GM12878 (cell line): ENCODE measurements around the gene AP2S1. TPM values are rescaled to one million over a fixed set of nuclear protein-coding genes. Genes with fewer than 3 reads are reported as not detected.

Experiments used
- ATF2 ChIP-seq: IDR thresholded peaks from 2 replicates; pipeline ENCODE4 v1.6.1; 2012; ENCODE audit warnings: low read length, inconsistent platforms
- BRCA1 ChIP-seq: IDR thresholded peaks from 2 replicates; pipeline ENCODE4 v1.6.1; 2011; ENCODE audit warnings: low read depth, low read length, improper control_type of control experiment
- CHD1 ChIP-seq: IDR thresholded peaks from 2 replicates; pipeline ENCODE4 v1.6.1; 2012; ENCODE audit warnings: low read depth, low read length, improper control_type of control experiment
- ESRRA ChIP-seq: IDR thresholded peaks from 2 replicates; pipeline ENCODE4 v1.6.1; 2012; ENCODE audit warnings: mild to moderate bottlenecking, low read length, improper control_type of control experiment
- IKZF2 ChIP-seq, 2 experiments: fragments of 450-650 bp; IDR thresholded peaks; 2 replicates each; pipeline ENCODE4 v1.6.1; 2017; ENCODE audit warnings: mild to moderate bottlenecking in 2 of 2, moderate library complexity in 2 of 2
- KAT2A ChIP-seq: conservative IDR thresholded peaks from 2 replicates; pipeline ENCODE4 v1.6.1; 2011; ENCODE audit warnings: low read depth, low read length; ENCODE audit not compliant: control insufficient read depth
- LARP7 ChIP-seq: fragments of 450-650 bp; IDR thresholded peaks from 2 replicates; pipeline ENCODE4 v1.6.1; 2017; ENCODE audit warnings: mild to moderate bottlenecking
- MTA2 ChIP-seq: fragments of 450-650 bp; IDR thresholded peaks from 2 replicates; pipeline ENCODE4 v1.6.1; 2016; ENCODE audit warnings: low read depth, mild to moderate bottlenecking, moderate library complexity
- MXI1 ChIP-seq: fragments of 150-350 bp; IDR thresholded peaks from 2 replicates; pipeline ENCODE4 v1.6.1; 2011; ENCODE audit warnings: low read depth, mild to moderate bottlenecking, inconsistent platforms, low read length, improper control_type of control experiment
- MYB ChIP-seq: fragments of 150-350 bp; IDR thresholded peaks from 2 replicates; pipeline ENCODE4 v1.6.1; 2014; ENCODE audit warnings: mild to moderate bottlenecking, low read depth, low read length, borderline replicate concordance
- MYC ChIP-seq: IDR thresholded peaks from 2 replicates; pipeline ENCODE4 v1.6.1; 2011; ENCODE audit warnings: mild to moderate bottlenecking, low read length, moderate library complexity, inconsistent platforms; ENCODE audit not compliant: insufficient read depth, insufficient replicate concordance, insufficient read length, severe bottlenecking
- NFYB ChIP-seq: IDR thresholded peaks from 2 replicates; pipeline ENCODE4 v1.6.1; 2011; ENCODE audit warnings: low read depth, mild to moderate bottlenecking, low read length, improper control_type of control experiment, moderate library complexity; ENCODE audit not compliant: insufficient read depth
- PBX3 ChIP-seq: IDR thresholded peaks from 2 replicates; pipeline ENCODE4 v1.6.1; 2011; ENCODE audit warnings: mild to moderate bottlenecking, low read depth, low read length, moderate library complexity; ENCODE audit not compliant: insufficient replicate concordance
- RB1 ChIP-seq: fragments of 450-650 bp; formaldehyde crosslinking; IDR thresholded peaks from 2 replicates; pipeline ENCODE4 v1.6.1; 2017; ENCODE audit warnings: mild to moderate bottlenecking, borderline replicate concordance
- RELA ChIP-seq: fragments of 450-650 bp; IDR thresholded peaks from 2 replicates; pipeline ENCODE4 v1.8.0; 2014; ENCODE audit warnings: borderline replicate concordance; ENCODE audit not compliant: partially characterized antibody
- RUNX3 ChIP-seq: IDR thresholded peaks from 2 replicates; pipeline ENCODE4 v1.6.1; 2012; ENCODE audit warnings: low read length, inconsistent platforms
- SIX5 ChIP-seq: IDR thresholded peaks from 2 replicates; pipeline ENCODE4 v1.6.1; 2011; ENCODE audit warnings: mild to moderate bottlenecking, low read depth, low read length, moderate library complexity; ENCODE audit not compliant: severe bottlenecking
- SMAD5 ChIP-seq: IDR thresholded peaks from 2 replicates; pipeline ENCODE4 v1.6.1; 2016; ENCODE audit warnings: antibody characterized with exemption, low read depth
- TCF12 ChIP-seq: IDR thresholded peaks from 2 replicates; pipeline ENCODE4 v1.6.1; 2011; ENCODE audit warnings: low read depth, mild to moderate bottlenecking, low read length
- TCF7 ChIP-seq: IDR thresholded peaks from 2 replicates; pipeline ENCODE4 v1.6.1; 2014; ENCODE audit warnings: antibody characterized with exemption, borderline replicate concordance
- ZBED1 ChIP-seq: IDR thresholded peaks from 2 replicates; pipeline ENCODE4 v1.6.1; 2016; ENCODE audit warnings: borderline replicate concordance
- ZBTB11 ChIP-seq: fragments of 450-650 bp; formaldehyde crosslinking; IDR thresholded peaks from 2 replicates; pipeline ENCODE4 v1.5.0; 2022; ENCODE audit warnings: mild to moderate bottlenecking, missing genetic modification characterization
- ZNF217 ChIP-seq: fragments of 450-650 bp; IDR thresholded peaks from 2 replicates; pipeline ENCODE4 v1.6.1; 2017; ENCODE audit warnings: antibody characterized with exemption, mild to moderate bottlenecking
- ZNF622 ChIP-seq: fragments of 450-650 bp; IDR thresholded peaks from 2 replicates; pipeline ENCODE4 v1.6.1; 2017; ENCODE audit warnings: mild to moderate bottlenecking, inconsistent platforms
- ZSCAN29 ChIP-seq: fragments of 450-650 bp; IDR thresholded peaks from 2 replicates; pipeline ENCODE4 v1.6.1; 2017; ENCODE audit warnings: mild to moderate bottlenecking, moderate library complexity
- ZZZ3 ChIP-seq: IDR thresholded peaks from 2 replicates; pipeline ENCODE4 v1.6.1; 2011; ENCODE audit warnings: low read depth; ENCODE audit not compliant: control insufficient read depth, insufficient read length
- polyA plus RNA-seq, 11 experiments: library from polyadenylated mRNA; depleted of rRNA in 4 of 11; unstranded in 6 of 11; stranded (reverse) in 5 of 11; fragments of >200 nt; fragmentation: Nextera tagmentation in 4 of 11; fragmentation: Illumina TruSeq in 1 of 11; extraction: Ambion mirVana in 4 of 11; extraction: Trizol in 1 of 11; gene quantifications; 1 replicate in 1 of 11; 2 replicates in 10 of 11; pipeline versions ENCODE4 v1.2.1 to v1.2.3, GENCODE V29; 2011 to 2016; ENCODE audit warnings: inconsistent platforms in 2 of 11, missing spikeins in 2 of 11, low read depth in 1 of 11
- total RNA-seq, 4 experiments: library from RNA; depleted of rRNA in 3 of 4; stranded (reverse); fragments of >200 nt in 3 of 4; fragmentation: Illumina TruSeq in 1 of 4; extraction: Trizol in 1 of 4; gene quantifications; 2 replicates each; pipeline versions ENCODE4 v1.2.1 to v1.2.3, GENCODE V29; 2013 to 2021

AP2S1 gene
- total and polyA plus RNA-seq, 10 of the 15 experiments (the other 5 are each of a cell fraction or from before 2014, with no cell fraction given): 10.8 to 239 (median 104) TPM

DNA sequence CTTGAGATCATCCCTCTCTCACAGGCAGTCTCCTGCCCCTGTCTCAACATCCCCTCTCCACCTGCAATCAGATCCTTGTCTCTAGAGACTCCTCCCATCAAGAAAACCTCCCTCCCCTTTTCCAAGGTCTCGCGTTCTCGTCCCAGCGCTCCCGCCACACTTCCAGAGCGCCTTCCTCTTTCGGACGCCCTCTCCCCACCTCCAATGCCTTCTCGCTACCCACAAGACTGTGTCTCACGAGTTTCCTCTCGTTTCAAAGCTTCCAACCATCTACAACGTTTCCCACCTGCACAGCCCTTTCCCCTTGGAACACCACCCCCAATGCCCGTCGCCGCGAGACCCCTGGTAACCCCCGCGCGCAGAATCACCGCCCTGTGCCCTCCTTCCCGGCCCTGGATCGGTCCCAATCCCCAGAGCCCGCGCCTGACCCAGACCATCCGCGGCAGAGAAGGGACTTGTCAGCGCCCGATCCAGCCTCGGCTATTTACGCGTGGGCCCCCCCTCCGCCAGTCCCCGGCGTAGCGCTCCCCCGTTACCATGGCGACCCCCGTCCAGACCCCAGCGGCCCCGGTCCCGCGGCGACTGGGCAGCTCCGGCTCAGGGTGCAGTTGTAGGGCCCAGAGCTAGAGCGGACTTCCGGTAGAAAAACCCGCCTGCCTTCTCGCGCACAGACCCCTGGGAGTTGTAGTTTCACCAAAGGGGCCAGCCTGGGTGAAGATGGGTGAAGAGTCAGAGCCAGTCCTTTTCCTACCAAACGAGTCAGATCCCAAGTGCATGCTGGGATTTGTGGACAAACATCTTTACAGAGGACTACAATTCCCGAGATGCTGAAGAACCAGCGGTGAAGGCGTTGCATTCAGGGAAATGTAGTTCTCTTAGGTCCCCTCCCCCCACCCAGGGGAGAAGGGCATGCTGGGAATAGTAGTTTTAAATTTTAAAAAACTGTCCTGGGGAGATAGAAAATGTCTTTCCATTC lies at the start of gene AP2S1 (continued):
- TF ChIP-seq ZSCAN29 (no peak), ATF2 (no peak), NFYB (no peak), BRCA1 (no peak), TCF12 (peak; percentile 71; the same call in 1 of the 2 replicates), RB1 (no peak), MYB (no peak), MYC (no peak), ZBED1 (no peak), SIX5 (peak; percentile 100), MTA2 (no peak), SMAD5 (no peak; the same call in 1 of the 2 replicates), RELA (peak; percentile 87), LARP7 (peak; percentile 52; the same call in 1 of the 2 replicates), PBX3 (no peak), ZBTB11 (CRISPR knock-in tag) (peak; percentile 19; the same call in 1 of the 2 replicates), ZNF217 (no peak), TCF7 (no peak), KAT2A (no peak), ZZZ3 (no peak), RUNX3 (peak; percentile 90), MXI1 (no peak), ZNF622 (no peak), ESRRA (peak; percentile 72; the same call in 1 of the 2 replicates), IKZF2 (IDR thresholded peaks at IDR 0.05) (peak; percentile 59 to 65), CHD1 (peak; percentile 79; the same call in 1 of the 2 replicates)
